HG02588 (cell line): Measurements from ENCODE around the gene PTPN18.

Source experiments
- ATAC-seq: cut with Tn5 transposase; IDR thresholded peaks from one replicate; pipeline ENCODE4 v1.9.1; 2021; ENCODE audit warnings: mild to moderate bottlenecking, moderate library complexity; ENCODE audit not compliant: unreplicated experiment

Gene PTPN18

DNA sequence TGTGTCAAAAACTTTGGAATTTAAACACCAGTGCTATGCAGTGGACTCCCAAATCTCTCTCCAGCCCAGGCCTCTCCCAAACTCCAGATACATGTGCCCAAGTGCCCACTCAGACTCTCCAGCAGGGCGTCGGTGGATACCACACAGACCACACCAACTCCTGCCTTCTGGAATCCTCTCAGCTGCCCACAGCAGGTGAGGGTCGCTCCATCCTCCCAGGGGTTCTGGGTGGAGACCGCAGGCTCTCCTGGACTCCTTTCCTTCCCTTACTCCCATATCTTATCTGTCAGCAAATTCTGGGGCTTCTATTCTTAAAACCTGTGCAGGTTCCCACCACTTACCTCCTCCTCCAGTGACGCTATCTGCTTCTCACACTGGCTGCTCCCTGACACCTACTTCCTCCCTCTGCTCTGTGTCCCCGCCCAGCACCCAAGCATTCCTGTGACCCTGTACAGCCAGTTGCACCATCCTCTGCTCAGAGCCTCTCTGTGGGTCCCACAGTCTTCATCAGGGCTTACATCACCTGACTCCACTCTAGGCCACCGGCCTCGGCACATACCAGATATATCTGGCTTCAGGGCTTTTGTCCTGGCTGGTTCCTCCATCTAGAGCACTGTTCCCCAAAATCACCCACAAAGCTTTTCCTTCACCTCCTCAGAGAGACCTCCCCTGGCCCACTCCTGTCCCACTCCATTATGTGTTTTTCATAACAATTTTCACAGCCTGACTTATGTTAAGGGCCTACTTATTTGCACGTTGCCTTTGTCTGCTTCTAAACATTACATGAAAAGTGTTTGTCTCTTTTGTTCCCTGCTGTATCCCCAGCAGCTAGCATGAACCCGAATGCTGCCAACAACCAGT is 15.7 kb upstream of the PTPN18 start:
- no peak for ATAC-seq

DNA sequence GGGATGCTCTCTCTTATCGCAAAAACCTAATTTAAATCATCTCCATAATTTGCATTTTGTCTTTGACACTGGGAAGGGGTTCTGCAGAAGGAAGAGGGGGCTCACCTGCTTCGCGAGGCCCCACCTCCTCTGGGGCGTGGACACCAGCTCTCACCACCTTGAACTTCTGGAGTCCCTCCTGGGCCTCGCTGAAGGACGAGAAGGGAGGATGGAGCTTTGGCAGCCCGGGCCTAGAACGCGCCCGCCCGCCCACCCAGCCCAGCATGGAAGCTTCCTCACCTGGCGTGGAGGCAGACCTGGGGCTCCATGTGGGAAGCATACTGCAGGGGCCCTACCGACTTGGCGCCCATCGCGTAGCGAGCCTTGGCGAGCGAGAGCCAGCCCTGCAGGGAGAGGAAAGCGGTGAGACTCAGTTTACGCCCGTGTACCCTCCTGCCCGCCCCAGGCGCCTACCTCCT is 14.3 kb upstream of the PTPN18 start:
- peak; percentile 0 for ATAC-seq

DNA sequence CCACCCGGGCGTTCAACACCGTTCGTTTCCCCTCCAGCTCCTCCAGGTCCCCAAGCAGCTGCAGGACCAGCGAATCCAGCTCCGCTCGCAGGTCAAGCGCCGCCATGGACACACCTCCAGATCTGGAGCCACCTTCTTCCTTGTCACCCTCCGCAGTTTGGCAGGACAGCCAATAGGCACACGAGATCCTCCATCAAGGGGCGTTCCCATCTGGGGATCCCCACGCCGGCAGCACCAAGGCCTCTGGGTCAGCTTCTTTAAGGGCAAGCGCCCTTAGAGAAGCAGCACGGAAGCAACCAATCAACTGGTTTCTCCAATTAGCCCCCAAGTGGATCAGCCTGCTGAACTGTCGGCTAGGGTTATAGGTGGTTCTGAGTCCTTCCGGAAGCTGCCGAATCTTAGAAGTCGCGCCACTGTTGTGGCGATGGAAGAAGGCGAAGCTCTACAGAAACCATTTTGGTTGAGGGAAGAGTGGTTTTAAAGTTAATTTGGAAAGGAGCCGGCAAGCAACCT is 13.8 kb upstream of the PTPN18 start:
- peak; percentile 71 for ATAC-seq

DNA sequence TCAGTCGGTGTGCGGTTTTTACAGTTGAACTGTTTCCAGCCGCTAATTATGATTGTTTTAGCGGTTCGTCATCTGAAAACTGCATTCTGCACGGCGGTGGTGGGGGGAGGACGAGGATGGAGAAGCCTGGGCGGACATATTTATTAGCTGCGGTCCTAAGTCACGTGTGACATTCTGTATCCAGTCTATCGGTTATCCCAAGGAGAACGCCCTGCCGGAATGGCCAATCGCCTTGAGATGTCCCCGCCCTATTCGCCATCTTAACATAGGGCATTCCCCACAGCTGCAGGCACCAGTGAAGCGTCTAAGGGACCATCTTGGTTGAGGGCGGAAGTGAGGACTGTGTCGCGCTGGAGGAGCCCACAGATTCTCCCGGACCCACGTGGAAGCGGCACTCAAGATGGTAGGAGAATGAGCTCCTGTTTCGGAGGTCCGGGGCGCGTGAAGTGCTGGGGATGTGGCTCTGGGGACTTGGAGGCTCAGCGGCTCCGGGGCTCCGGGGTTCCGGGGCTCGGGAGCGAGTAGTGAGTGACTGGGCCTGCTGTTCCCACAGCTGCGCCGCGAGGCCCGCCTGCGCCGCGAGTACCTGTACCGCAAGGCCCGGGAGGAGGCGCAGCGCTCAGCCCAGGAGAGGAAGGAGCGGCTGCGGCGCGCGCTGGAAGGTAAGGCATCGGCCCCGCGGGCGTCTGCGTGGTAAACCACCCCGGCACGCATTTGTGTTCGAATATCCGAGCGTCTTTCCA is 13.2 kb upstream of the PTPN18 start, which contains the start of gene IMP4:
Gene IMP4, plus strand, starts transcription at position 365 of the 743 bp plus-strand sequence. Its CDS starts 36 bp downstream, at position 401.
- peak; percentile 86 for ATAC-seq

DNA sequence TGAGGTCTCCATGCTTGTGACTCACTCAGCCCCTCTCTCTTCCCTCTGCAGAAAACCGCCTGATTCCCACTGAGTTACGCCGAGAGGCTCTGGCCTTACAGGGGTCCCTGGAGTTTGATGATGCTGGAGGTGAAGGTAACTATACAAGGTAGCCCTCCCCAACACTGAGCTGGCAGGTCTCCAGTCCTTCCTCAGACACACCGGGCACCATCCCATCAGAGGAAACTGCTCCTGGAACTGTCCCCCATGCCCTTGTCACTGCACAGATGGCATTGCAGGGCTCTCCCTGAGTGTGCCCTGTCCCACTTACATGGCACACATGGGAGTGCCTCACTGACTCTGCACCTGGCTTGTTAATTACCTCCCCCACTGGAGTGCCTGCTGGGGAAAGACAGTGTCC is 11.3 kb upstream of the PTPN18 start:
- ATAC-seq, result no peak

DNA sequence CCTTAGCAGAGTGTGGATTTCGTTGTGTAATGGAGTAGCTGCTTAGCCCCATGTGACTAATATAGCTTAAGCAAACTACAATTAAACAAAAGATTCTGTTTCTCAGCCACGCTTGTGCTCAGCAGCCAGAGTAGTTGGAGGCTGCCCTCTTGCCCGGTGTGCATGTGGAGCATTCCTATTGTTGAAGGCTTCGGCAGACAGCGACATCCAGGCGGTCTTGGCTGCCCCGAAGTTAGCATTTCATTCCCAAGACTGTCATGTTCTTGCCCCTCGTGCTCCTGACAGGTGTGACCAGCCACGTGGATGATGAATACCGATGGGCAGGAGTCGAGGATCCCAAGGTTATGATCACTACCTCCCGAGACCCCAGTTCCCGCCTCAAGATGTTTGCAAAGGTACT is 10.8 kb upstream of the PTPN18 start:
- no peak for ATAC-seq

DNA sequence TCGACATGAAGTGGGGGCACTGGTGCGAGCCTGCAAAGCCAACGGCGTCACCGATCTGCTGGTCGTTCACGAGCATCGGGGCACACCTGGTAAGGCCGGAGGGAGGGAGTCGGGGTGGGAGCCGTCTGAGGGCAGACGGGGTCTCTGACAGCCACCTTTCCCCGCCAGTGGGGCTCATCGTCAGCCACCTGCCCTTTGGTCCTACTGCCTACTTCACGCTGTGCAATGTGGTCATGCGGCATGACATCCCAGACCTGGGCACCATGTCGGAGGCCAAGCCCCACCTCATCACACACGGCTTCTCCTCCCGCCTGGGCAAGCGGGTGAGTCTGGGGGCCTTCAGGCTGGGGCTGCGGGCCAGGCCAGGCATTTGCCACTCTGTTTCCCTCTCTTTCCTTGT is 10.2 kb upstream of the PTPN18 start:
- ATAC-seq, result no peak

DNA sequence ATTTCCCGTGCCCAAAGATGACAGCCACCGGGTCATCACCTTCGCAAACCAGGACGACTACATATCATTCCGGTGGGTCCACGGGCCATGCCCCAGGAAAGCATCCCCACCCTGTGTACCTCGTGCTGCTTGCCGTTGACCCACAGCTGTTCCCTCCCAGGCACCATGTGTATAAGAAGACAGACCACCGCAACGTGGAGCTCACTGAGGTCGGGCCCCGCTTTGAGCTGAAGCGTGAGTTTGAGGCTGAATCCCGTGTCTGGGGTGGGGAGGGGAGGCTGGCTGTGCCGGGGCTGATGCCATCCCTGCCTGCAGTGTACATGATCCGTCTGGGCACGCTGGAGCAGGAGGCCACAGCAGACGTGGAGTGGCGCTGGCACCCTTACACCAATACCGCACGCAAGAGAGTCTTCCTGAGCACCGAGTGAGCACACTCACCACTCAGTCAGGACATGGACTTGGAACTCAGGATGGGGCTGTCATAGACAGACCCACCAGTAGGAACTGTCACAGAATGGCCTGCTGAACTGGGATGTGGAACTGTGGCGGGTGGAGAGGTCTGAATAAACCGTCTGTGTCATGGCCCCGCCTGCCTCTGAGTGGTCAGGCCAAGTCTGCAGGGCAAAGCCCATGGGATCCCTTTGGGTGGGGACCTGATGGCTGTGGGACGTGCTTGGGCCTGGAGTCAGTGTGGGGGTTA is 9.7 kb upstream of the PTPN18 start:
- ATAC-seq, result no peak

DNA sequence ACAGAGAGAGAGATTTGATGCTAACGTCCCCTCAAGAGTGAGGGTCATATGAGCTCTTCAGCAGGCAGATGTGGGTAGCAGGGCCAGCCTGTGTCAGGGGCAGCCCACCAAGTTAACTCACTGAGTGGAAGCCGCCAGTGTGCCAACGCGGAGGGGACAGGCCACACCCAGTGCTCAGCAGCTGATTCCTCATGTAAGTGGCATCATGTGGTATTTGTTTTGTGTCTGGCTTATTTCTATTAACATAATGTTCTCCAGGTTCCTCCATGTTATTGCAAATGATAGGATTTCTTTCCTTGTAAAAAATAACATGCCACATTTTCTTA is 9.2 kb upstream of the PTPN18 start:
- ATAC-seq, result no peak

DNA sequence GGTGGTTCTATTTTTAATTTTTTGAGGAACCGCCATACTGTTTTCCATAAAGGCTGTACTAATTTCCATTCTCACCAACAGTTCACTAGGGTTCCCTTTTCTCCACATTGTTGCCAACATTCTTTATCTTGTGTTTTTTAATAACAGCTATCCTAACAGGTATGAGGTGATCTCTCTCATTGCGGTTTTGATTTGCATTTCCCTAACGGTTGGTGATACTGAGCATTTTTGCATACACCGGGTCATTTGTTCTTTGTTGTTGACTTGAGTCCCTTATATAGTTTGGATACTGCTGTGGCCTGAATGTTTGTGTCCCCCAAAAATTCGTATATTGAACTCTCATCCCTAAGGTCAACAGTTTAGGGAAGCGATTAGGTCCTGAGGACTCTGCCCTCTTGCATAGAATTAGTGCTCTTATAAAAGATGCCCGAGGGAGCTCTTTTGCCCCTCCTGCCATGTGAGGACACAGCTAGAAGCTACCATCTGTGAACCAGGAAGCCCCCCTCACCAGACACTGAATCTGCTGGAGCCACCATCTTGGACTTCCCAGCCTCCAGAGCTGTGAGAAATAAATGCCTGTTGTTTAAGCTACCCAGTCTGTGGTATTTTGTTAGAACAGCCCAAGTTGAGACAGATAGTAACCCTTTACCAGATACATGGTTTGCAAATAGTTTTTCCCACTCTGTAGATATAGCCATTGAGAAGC is 8.5 kb upstream of the PTPN18 start:
- ATAC-seq, result no peak

DNA sequence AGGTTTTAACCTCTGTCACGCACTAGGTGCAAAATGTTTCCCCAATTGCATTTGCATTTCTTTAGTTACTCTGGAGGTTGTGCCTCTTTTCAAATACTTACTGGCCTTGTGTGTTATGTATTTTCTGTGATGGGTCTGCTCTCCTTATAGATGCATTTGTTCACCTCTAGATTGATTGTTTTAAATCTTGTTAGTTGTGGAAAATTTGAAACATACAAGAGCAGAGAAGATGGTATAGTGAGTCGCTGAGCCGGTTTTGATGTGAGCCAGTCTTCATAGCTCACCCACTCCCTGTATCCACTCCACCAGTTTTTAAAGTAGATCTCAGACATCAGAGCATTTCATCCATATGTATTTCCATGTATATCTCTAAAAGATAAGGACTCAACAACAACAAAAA is 6.7 kb upstream of the PTPN18 start:
- no peak for ATAC-seq

DNA sequence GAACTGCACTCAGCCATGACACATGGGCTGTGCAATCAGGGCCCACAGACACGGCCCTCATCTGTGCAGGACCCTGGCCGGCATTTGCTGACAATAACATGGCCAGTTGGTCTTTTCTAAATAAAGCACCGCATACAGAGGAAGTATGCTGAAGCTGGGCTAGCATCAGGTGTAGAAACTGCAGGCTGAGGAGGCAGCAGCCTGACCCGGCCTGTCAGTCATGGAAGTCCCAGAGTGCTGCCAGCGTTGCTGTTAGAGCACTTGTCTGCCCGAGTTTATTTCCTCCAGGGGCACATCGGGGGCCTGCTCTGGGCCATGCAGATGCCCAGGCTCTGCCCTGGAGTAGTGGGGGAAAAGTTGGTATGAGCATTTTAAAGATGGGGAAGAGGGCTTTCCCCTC is 4.1 kb upstream of the PTPN18 start:
- ATAC-seq, result no peak

DNA sequence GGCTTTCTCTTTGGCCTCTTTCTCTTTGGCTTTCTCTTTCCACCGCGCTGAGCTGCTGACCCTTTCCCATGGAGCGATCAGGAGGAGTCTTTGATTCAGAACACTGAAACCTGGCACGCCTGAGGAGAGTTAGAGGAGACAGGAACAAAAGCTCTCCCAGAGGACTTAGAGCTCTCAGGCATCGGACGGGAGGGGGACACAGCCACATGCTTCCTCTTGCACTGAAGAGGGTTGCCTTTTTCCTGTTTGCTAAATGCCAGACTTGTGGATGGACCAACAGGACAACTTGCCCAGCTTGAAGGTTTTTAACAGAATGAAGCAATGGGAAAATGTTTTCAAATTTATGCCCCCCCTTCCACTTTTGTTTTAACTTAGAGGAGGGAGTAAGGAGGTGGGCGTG is 3.6 kb upstream of the PTPN18 start:
- no peak for ATAC-seq

DNA sequence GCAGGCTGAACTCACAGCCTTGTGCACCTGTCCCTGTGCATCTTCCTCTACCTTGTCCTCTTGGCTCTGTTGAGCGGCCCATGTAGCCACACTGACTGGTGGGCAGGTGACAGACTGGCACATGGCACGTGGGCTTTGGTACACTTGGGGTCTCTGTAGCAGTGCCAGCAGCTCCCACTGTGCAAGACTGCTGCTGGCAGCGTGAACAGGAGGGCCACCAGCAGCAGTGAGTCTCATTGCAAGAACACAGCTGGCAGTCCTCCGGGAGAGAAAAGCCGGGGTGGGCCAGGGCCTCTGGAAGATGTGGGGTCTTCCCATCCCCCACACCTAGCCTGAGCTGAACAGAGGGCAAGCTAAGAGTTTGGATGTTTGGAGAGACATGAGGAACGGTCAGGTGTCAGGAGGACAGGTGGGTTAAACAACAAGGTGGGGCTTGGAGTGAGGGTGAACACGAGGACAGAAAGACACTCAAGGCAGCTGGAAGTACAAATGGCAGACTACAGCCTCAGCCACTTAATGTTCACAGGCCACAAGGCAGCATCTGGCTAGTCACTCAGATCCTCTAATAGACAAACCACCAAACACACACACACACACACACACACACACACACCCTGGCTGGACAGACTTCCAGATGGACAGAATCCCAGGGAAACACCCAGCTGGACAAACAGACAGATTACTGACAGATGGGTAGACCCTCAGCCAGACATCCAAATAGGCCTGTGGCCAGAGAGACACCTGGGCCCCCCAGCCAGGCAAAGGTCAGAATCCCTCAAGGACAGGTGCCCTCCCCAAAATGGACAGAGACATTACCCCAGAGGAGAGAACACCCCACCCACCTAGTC is 2.3 kb upstream of the PTPN18 start:
- ATAC-seq, result no peak

DNA sequence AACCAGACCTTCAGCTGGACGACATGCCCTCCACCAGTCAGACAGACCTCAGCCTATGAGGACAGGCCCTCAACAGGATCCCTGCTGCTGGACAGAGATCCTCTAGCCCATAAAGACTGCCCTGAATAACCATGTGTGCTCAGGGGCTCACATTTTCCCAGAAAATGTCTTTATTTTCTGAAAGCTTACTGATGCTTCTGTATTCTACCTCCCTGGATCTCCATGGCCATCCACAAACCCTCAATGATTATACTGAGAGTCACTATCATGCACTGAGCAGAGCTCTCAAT is 1.8 kb upstream of the PTPN18 start:
- ATAC-seq, result no peak

DNA sequence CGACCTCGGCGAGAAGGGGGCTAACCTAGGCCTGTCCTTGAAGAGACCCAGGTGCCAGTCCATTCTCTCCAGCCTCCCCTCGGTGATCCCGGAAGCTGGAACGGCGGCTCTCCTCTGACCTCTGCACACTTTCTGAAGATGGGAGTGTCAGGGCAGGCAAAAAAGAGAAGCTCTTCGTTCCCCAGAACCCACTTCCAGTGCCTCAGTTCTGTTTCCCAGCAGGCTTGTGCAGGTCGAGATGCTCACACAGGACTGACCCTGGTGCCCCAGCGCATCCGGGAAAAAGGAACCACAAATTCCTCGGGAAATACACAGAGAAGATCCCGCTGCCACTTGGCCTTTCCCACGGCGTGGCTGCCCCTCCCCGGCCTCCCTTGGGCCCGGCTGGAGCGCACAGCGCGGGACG is 681 bp upstream of the PTPN18 start:
- no peak for ATAC-seq

DNA sequence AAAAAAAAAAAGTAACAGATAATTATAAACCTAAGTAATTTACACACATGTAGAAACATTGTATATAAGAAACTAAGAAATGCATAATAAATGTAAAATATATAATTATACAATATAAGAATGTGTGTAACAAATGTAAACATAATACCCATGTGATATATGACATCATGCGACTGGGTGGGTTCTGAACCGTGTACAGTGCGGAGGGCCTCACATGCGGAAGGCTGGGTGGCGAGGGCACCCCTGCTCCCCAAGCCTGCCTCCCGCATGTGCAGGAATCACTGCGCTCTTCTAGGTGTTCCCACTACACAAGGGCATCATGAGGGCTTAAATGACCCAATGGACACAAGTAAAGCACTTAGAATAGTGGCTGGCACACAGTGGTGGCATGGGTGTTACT is 2.0 kb downstream of the PTPN18 start:
- ATAC-seq, result no peak

DNA sequence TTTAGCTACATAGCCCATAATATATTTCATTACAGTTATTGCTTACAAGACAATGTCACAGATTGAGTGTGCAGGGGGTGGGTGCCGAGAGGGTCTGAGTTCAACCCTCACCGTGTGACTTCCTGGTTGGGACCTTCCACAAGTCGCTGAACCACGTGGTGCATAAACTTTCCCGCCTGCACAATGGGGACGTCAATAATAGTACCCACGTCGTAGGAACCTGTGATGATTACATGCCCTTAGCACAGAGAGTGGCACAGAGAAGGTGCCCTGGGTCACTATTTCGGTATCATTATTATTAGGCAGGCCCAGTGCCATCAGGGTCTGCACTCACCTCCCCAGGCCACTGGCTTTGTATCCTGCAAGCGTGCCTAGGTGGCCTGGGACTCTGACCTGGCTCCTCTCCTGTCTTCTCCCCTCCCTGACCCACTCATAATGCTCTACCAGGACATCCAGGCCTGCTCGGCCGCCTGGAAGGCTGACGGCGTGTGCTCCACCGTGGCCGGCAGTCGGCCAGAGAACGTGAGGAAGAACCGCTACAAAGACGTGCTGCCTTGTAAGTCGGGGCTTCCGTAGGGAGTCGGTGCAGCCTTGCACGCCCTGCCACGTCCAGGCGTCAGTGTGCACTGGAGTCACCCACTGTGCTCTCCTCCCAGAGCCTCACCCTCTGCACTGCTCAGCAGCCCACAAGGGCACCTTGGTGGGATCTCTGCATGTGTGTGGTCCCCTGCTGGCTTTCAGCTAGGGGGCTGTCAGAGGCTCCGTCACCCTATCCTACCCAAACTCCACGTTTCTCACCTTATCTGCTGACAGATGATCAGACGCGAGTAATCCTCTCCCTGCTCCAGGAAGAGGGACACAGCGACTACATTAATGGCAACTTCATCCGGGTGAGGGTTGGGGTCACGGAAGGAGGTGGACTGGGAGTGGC is 2.8 kb downstream of the PTPN18 start:
- ATAC-seq, result no peak

DNA sequence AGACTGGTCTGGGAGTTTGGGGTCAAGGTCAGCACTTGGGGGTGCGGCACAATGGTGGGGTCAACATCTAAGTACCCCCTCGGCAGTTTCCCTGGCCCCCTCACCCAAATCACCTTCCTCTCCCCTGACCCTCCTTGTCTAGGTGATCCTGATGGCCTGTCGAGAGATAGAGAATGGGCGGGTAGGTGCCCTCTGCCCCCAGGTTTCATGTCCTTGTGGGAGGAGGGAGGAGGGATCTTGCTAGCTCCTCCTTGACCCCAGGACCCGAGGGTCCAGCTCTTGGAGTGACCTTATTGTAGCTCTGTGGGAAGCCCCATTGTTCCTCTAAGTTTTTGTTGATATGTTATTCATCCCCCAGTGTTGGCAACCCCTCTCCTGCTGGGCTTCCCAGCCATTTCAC is 3.6 kb downstream of the PTPN18 start:
- no peak for ATAC-seq
